Tibial nerve (tissue), 4 donors: ENCODE data around the gene SNED1. TPM values are rescaled to one million over a fixed set of nuclear protein-coding genes. Genes with fewer than 3 reads are reported as not detected.

Source experiments
- DNase-seq, 2 donors: peaks; one replicate each; pipeline ENCODE4 v3.0.0-alpha.2; 2019; ENCODE audit warnings: low spot score in 2 of 2
- H3K27ac ChIP-seq, 4 donors: fragments of 200-600 bp; sonication (generic) in 3 of 4; one replicate each; pipeline ENCODE4 v1.5.1; 2017 to 2019; ENCODE audit warnings: mild to moderate bottlenecking in 1 of 4
- H3K27me3 ChIP-seq, 2 donors: fragments of 200-600 bp; sonication (generic) in 1 of 2; one replicate each; pipeline versions ENCODE4 v1.5.1 to v1.6.0; 2017 to 2019
- H3K36me3 ChIP-seq, 3 donors: fragments of 200-600 bp; sonication (generic); one replicate each; pipeline ENCODE4 v1.5.1; 2018 to 2019
- H3K4me1 ChIP-seq, 4 donors: fragments of 200-600 bp; sonication (generic) in 3 of 4; one replicate each; pipeline ENCODE4 v1.5.1; 2017 to 2019
- H3K4me3 ChIP-seq, 4 donors: fragments of 200-600 bp; sonication (generic) in 3 of 4; one replicate each; pipeline ENCODE4 v1.5.1; 2017 to 2019; ENCODE audit warnings: mild to moderate bottlenecking in 1 of 4, moderate library complexity in 1 of 4
- H3K9me3 ChIP-seq, 4 donors: fragments of 200-600 bp; sonication (generic) in 3 of 4; one replicate each; pipeline ENCODE4 v1.5.1; 2017 to 2019
- EP300 ChIP-seq, 2 donors: sonication (generic); formaldehyde crosslinking; IDR thresholded peaks; one replicate each; pipeline ENCODE4 v1.6.1; 2017; ENCODE audit warnings: antibody characterized with exemption in 2 of 2, mild to moderate bottlenecking in 1 of 2
- POLR2A ChIP-seq, 2 donors: fragments of 450-650 bp; IDR thresholded peaks; one replicate each; pipeline ENCODE4 v1.6.1; 2017; ENCODE audit warnings: antibody characterized with exemption in 2 of 2, mild to moderate bottlenecking in 2 of 2, moderate library complexity in 2 of 2
- WGBS, 2 donors: methylation state at CpG; one replicate each; pipeline ENCODE4 v1.1.5; 2018; 5-methylcytosine and 5-hydroxymethylcytosine counted together
- total RNA-seq, 4 donors: library from RNA; depleted of rRNA; stranded (reverse); fragments of >200 nt; gene quantifications; one replicate each; pipeline ENCODE4 v1.1.0, GENCODE V29; 2016
- TF ChIP-seq, protein P1 (sequence below), 5 experiments: fragments of 200-600 bp in 3 of 5; fragments of 450-650 bp in 2 of 5; sonication (generic) in 3 of 5; IDR thresholded peaks; one replicate each; pipeline ENCODE4 v1.5.1; 2016 to 2019; ENCODE audit warnings: antibody characterized with exemption in 5 of 5, mild to moderate bottlenecking in 3 of 5, moderate library complexity in 2 of 5

The SNED1 gene
- total RNA-seq, 4 donors from 2014 or later: 116 to 226 (median 141) TPM

- no peak overlapping the region for H3K27ac ChIP-seq
- H3K27me3 ChIP-seq: no peaks in the 10 kb centered on the region
- TF ChIP-seq POLR2A (IDR thresholded peaks at IDR 0.05) (no peak), EP300 (IDR thresholded peaks at IDR 0.05) (no peak)
- TF ChIP-seq, protein P1, sequence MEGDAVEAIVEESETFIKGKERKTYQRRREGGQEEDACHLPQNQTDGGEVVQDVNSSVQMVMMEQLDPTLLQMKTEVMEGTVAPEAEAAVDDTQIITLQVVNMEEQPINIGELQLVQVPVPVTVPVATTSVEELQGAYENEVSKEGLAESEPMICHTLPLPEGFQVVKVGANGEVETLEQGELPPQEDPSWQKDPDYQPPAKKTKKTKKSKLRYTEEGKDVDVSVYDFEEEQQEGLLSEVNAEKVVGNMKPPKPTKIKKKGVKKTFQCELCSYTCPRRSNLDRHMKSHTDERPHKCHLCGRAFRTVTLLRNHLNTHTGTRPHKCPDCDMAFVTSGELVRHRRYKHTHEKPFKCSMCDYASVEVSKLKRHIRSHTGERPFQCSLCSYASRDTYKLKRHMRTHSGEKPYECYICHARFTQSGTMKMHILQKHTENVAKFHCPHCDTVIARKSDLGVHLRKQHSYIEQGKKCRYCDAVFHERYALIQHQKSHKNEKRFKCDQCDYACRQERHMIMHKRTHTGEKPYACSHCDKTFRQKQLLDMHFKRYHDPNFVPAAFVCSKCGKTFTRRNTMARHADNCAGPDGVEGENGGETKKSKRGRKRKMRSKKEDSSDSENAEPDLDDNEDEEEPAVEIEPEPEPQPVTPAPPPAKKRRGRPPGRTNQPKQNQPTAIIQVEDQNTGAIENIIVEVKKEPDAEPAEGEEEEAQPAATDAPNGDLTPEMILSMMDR (IDR thresholded peaks at IDR 0.05): no peak
- WGBS, 2 donors: 94 to 95% methylated on average over 15 to 24 of the region's 25 CpGs
- H3K4me1 ChIP-seq: no peaks in the 10 kb centered on the region
- H3K36me3 ChIP-seq: peaks cover 0 to 55% (median 4%) of the 10 kb centered on the region in 3 donors
- DNase-seq: no peak
- H3K4me3 ChIP-seq: no peak overlapping the region
- H3K9me3 ChIP-seq: no peaks in the 10 kb centered on the region
Observed at GRCh38 chr2:241136661-241137260, 138.3 kb downstream of the SNED1 start.

DNA sequence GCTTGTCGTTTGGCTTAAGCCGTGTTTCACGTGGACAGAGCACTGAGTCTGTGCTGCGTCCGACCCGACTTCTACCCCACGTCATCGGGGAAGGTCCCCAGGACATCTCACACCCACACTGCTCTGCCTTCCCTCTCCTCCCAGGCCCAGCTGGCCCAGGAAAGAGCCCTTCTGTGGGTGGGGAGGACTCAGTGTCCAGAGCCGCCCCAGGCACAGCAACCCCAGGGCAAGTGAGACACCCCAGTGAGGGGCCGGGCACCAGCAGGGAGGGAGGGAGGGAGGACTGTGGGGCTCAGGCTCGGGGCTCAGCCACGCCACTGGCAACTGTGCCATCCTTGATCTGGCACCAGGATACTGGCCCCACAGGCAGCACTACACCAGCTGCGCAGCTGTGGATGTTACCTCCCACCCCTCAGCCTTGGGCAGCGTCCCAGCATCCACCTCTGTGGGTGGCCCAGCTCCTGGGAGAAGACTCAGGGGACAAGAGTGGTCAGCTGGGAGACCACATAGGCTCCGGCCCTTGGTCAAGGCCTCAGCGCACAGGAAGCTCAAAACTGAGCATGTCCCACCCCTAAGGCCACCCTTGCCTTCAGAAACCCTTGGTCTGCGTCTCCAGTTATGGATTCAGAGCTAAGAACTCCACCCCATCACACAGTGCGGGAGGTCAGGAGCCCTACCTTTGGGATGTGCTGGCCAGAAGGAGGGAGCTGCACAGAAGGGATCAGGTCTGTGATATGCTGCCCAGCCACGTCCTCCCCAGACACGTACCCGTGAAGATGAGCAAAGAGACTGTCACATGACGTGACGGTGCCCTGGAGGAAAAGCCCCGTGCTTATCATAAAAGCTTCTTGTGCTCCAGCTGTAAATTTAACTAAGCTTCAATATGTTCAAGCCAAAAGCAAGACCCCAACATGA, 139.1 kb downstream of the SNED1 start:
- 82 to 84% methylated on average over 20 to 21 of the region's 24 CpGs for WGBS, 2 donors
- Histone ChIP-seq H3K36me3 (peaks cover 0 to 60% (median 4%) of the 10 kb centered on the region in 3 donors), H3K27me3 (no peaks in the 10 kb centered on the region), H3K9me3 (no peaks in the 10 kb centered on the region), H3K27ac (no peak overlapping the region), H3K4me1 (no peaks in the 10 kb centered on the region), H3K4me3 (no peak overlapping the region)
- TF ChIP-seq POLR2A (IDR thresholded peaks at IDR 0.05) (no peak), EP300 (IDR thresholded peaks at IDR 0.05) (no peak)
- TF ChIP-seq, protein P1 (IDR thresholded peaks at IDR 0.05): no peak
- DNase-seq: no peak

- Histone ChIP-seq H3K4me1 (no peaks in the 10 kb centered on the region), H3K9me3 (no peaks in the 10 kb centered on the region), H3K36me3 (peaks cover 0 to 60% (median 4%) of the 10 kb centered on the region in 3 donors), H3K27me3 (no peaks in the 10 kb centered on the region), H3K27ac (no peak overlapping the region), H3K4me3 (no peak overlapping the region)
- no peak for TF ChIP-seq EP300 (IDR thresholded peaks at IDR 0.05)
- TF ChIP-seq POLR2A (IDR thresholded peaks at IDR 0.05): no peak
- TF ChIP-seq, protein P1 (IDR thresholded peaks at IDR 0.05): no peak
- 94 to 95% methylated on average over 16 of the region's 16 CpGs for WGBS, 2 donors
- DNase-seq: no peak
Observed at GRCh38 chr2:241138471-241138870, 140.1 kb downstream of the SNED1 start.

DNA sequence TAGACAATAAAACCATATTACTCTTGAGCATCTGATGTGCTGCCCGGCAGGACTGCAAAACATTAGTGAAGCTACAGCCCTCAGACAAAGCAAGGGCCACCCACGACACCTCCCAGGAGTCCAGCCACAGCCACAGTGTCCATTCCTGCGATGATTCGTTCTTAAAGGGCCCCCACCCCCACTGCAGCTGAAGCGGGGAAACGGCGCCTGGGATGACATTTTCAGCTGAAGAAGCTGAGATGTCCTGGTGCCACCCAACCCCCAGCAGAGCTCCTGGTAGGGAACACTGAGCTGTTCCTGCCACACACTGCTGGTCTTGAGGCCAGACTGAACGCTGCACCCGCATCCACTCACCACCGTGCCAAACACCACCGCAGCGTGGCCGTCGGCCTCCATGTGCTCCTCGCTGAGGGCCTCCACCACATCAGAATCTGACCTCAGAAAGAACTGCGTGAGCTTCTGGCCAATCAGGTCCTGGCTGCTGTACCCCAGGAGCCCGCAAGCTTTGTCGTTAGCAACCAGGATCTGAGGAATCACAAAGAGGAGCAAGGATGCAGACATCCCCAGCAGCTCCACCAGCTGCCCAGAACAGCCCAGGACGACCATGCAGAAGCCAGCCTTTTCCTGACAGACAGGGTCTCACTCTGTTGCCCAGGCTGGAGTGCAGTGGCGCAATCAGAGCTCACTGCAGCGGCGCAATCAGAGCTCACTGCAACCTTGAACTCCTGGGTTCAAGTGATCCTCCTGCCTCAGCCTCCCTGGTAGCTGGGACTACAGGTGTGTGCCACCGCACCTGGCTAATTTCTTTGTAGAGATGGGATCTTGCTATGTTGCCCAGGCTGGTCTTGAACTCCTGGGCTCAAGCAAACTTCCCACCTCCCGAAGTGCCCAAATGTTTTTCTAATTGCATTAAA, 141.4 kb downstream of the SNED1 start:
- no peaks in the 10 kb centered on the region for H3K9me3 ChIP-seq
- 84 to 86% methylated on average over 16 to 17 of the region's 24 CpGs for whole genome bisulfite sequencing, 2 donors
- H3K27me3 ChIP-seq: no peaks in the 10 kb centered on the region
- no peak overlapping the region for H3K4me3 ChIP-seq
- no peak for DNase-seq
- TF ChIP-seq EP300 (IDR thresholded peaks at IDR 0.05) (no peak), POLR2A (IDR thresholded peaks at IDR 0.05) (no peak)
- TF ChIP-seq, protein P1 (IDR thresholded peaks at IDR 0.05): no peak
- H3K36me3 ChIP-seq: peaks cover 0 to 57% (median 4%) of the 10 kb centered on the region in 3 donors
- no peaks in the 10 kb centered on the region for H3K4me1 ChIP-seq
- no peak overlapping the region for H3K27ac ChIP-seq
